OCI-LY7 (cell line): ENCODE data around the gene USP28. TPM values are rescaled to one million over a fixed set of nuclear protein-coding genes. Genes with fewer than 3 reads are reported as not detected.

ENCODE experiments used
- BruUV-seq: library from RNA; stranded (reverse); fragments of 400-500 nt; replicated peaks from 2 replicates; lab custom pipeline; 2021; lab: Mats Ljungman, UMichigan
- CTCF ChIA-PET: fragments of 300-600 bp; sonication (Branson Sonifier 250); formaldehyde crosslinking; loops from one replicate; lab custom pipeline; 2022; ENCODE audit warnings: antibody characterized with exemption; ENCODE audit not compliant: unreplicated experiment; lab: Charles Lee
- POLR2A ChIA-PET: fragments of 300-600 bp; sonication (Branson Sonifier 250); formaldehyde crosslinking; loops from one replicate; lab custom pipeline; 2022; ENCODE audit warnings: antibody characterized with exemption; lab: Charles Lee
- DNase-seq: peaks from one replicate; pipeline ENCODE4 v3.0.0-alpha.2; 2015; ENCODE audit warnings: low spot score
- H2AFZ ChIP-seq: fragments of 200-600 bp; sonication (generic), shearing (Covaris generic); 2 replicates; pipeline ENCODE4 v1.6.1; 2014; ENCODE audit warnings: mild to moderate bottlenecking, antibody characterized with exemption, low read length, moderate library complexity
- H3K27ac ChIP-seq: fragments of 200-600 bp; sonication (generic); 2 replicates; pipeline ENCODE4 v1.5.1; 2014; ENCODE audit warnings: mixed run types, low read depth, mild to moderate bottlenecking, moderate library complexity, low read length, inconsistent platforms; ENCODE audit not compliant: poor library complexity, severe bottlenecking
- H3K36me3 ChIP-seq: fragments of 200-600 bp; sonication (generic); 2 replicates; pipeline ENCODE4 v1.6.1; 2014; ENCODE audit warnings: mild to moderate bottlenecking, antibody characterized with exemption, low read length, moderate library complexity, mixed read lengths; ENCODE audit not compliant: insufficient read depth
- H3K4me1 ChIP-seq: fragments of 200-600 bp; sonication (generic); 2 replicates; pipeline ENCODE4 v1.5.1; 2014; ENCODE audit warnings: mild to moderate bottlenecking, low read length; ENCODE audit not compliant: insufficient read depth, poor library complexity, severe bottlenecking
- H3K4me2 ChIP-seq: fragments of 200-600 bp; sonication (generic); 2 replicates; pipeline ENCODE4 v1.6.1; 2014; ENCODE audit warnings: mild to moderate bottlenecking, low read length
- H3K4me3 ChIP-seq: fragments of 200-600 bp; sonication (generic); 2 replicates; pipeline ENCODE4 v1.5.1; 2014; ENCODE audit warnings: mild to moderate bottlenecking, low read depth, low read length; ENCODE audit not compliant: poor library complexity, severe bottlenecking
- H3K79me2 ChIP-seq: fragments of 200-600 bp; sonication (generic); 2 replicates; pipeline ENCODE4 v1.6.1; 2016; ENCODE audit warnings: low read depth, mild to moderate bottlenecking, low read length, moderate library complexity, mixed read lengths; ENCODE audit not compliant: insufficient read depth
- H3K9me2 ChIP-seq: fragments of 200-600 bp; sonication (generic); 2 replicates; pipeline ENCODE4 v1.6.1; 2016; ENCODE audit warnings: mild to moderate bottlenecking, low read length, mixed read lengths; ENCODE audit not compliant: insufficient read depth
- H3K9me3 ChIP-seq: fragments of 200-600 bp; sonication (generic); 2 replicates; pipeline ENCODE4 v1.6.1; 2014; ENCODE audit warnings: mild to moderate bottlenecking, mixed run types, low read length, mixed read lengths
- H4K20me1 ChIP-seq: fragments of 200-600 bp; sonication (generic); 2 replicates; pipeline ENCODE4 v1.6.1; 2014; ENCODE audit warnings: mild to moderate bottlenecking, antibody characterized with exemption, low read length, moderate library complexity, mixed read lengths; ENCODE audit not compliant: insufficient read depth
- EZH2phosphoT487 ChIP-seq: fragments of 200-600 bp; sonication (generic); IDR thresholded peaks from 2 replicates; pipeline ENCODE4 v1.6.1; 2018; ENCODE audit warnings: low read depth, borderline replicate concordance, mild to moderate bottlenecking, mixed run types, antibody characterized with exemption, low read length, moderate library complexity, mixed read lengths
- intact Hi-C: fragments of 100-400 bp; cut with micrococcal nuclease; formaldehyde crosslinking; loops from one replicate; pipeline ENCODE4 v1.10.0; 2022; ENCODE audit not compliant: unreplicated experiment
- total RNA-seq, 2 experiments: library from RNA; depleted of rRNA in 1 of 2; stranded (reverse); fragments of >200 nt in 1 of 2; shearing (Covaris generic) in 1 of 2; gene quantifications; 2 replicates each; pipeline ENCODE4 v1.2.3, GENCODE V29; 2014 to 2022
- TF ChIP-seq, protein P1 (sequence below): fragments of 200-600 bp; sonication (generic); conservative IDR thresholded peaks from 2 replicates; pipeline ENCODE4 v1.5.1; 2014; ENCODE audit warnings: mild to moderate bottlenecking, antibody characterized with exemption, low read length, moderate library complexity, mixed read lengths

Gene USP28
- total RNA-seq, 2 experiments from 2014 or later: 26.8 to 37.1 TPM

DNA sequence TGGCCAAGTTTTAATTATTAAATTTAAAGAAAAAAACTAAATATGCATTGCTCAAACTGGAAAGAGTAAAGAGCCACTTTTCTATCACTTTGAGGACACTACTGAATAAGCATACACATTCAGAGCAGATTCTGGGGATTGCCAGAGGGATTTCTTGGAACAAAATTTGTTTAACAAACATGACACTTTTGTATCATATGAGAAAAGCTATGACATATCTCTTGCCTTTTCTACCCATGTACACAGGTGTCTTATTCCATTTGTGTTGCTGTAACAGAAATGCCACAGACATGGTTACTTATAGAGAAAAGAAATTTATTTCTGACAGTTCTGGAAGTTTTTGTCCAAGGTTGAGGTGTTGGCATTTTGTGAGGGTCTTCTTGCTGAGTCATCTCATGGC lies 13.5 kb upstream of the USP28 start:
- DNase-seq: no peak
- TF ChIP-seq EZH2phosphoT487: no peak
- TF ChIP-seq, protein P1, sequence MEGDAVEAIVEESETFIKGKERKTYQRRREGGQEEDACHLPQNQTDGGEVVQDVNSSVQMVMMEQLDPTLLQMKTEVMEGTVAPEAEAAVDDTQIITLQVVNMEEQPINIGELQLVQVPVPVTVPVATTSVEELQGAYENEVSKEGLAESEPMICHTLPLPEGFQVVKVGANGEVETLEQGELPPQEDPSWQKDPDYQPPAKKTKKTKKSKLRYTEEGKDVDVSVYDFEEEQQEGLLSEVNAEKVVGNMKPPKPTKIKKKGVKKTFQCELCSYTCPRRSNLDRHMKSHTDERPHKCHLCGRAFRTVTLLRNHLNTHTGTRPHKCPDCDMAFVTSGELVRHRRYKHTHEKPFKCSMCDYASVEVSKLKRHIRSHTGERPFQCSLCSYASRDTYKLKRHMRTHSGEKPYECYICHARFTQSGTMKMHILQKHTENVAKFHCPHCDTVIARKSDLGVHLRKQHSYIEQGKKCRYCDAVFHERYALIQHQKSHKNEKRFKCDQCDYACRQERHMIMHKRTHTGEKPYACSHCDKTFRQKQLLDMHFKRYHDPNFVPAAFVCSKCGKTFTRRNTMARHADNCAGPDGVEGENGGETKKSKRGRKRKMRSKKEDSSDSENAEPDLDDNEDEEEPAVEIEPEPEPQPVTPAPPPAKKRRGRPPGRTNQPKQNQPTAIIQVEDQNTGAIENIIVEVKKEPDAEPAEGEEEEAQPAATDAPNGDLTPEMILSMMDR: no peak
- H3K9me2 ChIP-seq: no peaks in the 10 kb centered on the region
- H4K20me1 ChIP-seq: no peaks in the 10 kb centered on the region
- POLR2A ChIA-PET: interaction anchor here (0.5 to 0.7 kb wide), 2 partner anchors 15 to 908 kb away, joined by 3 to 7 read pairs; no protein-coding TSS in a partner anchor
- no peak overlapping the region for H3K4me2 ChIP-seq
- no peak overlapping the region for H3K27ac ChIP-seq
- H3K4me3 ChIP-seq: no peak overlapping the region
- intact Hi-C loops: no loop called here
- H3K79me2 ChIP-seq: no peaks in the 10 kb centered on the region
- H3K36me3 ChIP-seq: no peaks in the 10 kb centered on the region
- H3K4me1 ChIP-seq: no peaks in the 10 kb centered on the region
- BruUV-seq: no TSS peak
- H3K9me3 ChIP-seq: no peaks in the 10 kb centered on the region
- CTCF ChIA-PET: no interaction called here
- no peak overlapping the region for H2AFZ ChIP-seq

DNA sequence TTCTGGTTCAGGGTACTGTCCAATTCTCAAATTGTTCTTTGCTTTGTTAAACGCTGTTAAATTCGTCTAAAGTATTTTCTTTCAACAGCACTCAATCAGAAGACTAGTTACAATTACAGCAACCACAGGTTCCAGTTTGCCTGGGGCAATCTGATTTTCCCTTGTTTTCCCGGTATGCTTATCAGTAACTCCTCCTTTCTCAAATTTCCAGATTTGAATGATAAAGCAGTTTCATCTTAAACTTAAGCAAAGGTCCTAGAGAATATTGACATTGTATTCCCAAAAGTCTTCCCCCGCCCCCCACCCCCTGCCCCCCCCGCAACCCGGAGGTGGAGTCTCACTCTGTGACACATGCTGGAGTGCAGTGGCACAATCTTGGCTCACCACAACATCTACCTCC lies 10.5 kb upstream of the USP28 start:
- Histone ChIP-seq H3K27ac (no peak overlapping the region), H3K4me3 (no peak overlapping the region), H3K79me2 (no peaks in the 10 kb centered on the region), H3K9me2 (no peaks in the 10 kb centered on the region), H3K4me2 (no peak overlapping the region), H3K4me1 (no peaks in the 10 kb centered on the region), H3K36me3 (no peaks in the 10 kb centered on the region), H2AFZ (no peak overlapping the region), H3K9me3 (no peaks in the 10 kb centered on the region), H4K20me1 (no peaks in the 10 kb centered on the region)
- DNase-seq: no peak
- no peak for TF ChIP-seq EZH2phosphoT487
- TF ChIP-seq, protein P1: no peak
- intact Hi-C loops: no loop called here
- no TSS peak for BruUV-seq
- ChIA-PET CTCF (no interaction called here), POLR2A (no interaction called here)

DNA sequence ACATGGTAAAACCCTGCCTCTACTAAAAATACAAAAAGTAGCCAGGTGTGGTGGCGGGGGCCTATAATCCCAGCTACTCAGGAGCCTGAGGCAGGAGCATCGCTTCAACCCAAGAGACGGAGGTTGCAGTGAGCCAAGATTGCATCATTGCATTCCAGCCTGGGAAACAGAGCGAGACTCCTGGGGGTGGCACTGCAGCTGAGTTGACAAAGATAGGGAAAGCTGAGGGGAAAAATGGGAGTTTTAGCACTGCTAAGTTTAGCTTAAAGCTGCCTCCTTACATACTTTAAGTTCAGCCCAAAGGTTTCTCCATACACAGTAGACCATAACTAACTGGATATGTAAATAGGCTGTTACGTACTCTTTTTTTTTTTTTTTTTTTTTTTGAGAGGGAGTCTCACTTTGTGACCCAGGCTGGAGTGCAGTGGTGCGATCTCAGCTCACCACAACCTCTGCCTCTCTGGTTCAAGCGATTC lies 9.0 kb upstream of the USP28 start:
- Histone ChIP-seq H3K9me3 (no peaks in the 10 kb centered on the region), H3K4me2 (no peak overlapping the region), H3K27ac (no peak overlapping the region), H3K4me3 (no peak overlapping the region), H3K36me3 (no peaks in the 10 kb centered on the region), H4K20me1 (no peaks in the 10 kb centered on the region), H3K4me1 (no peaks in the 10 kb centered on the region), H3K79me2 (no peaks in the 10 kb centered on the region), H2AFZ (no peak overlapping the region), H3K9me2 (no peaks in the 10 kb centered on the region)
- BruUV-seq: no TSS peak
- CTCF ChIA-PET: no interaction called here
- POLR2A ChIA-PET: interaction anchor here (1.1 kb wide), 1 partner anchor 9 kb away, joined by 3 read pairs; no protein-coding TSS in a partner anchor
- TF ChIP-seq EZH2phosphoT487: no peak
- TF ChIP-seq, protein P1: no peak
- intact Hi-C loops: no loop called here
- DNase-seq: no peak
